GM12891 (cell line): ENCODE measurements around the gene IGF2R.

Experiments used
- POLR2A ChIP-seq: IDR thresholded peaks from 2 replicates; pipeline ENCODE4 v1.6.1; 2011; ENCODE audit warnings: low read depth, low read length, control low read depth
- POLR2AphosphoS5 ChIP-seq: IDR thresholded peaks from 2 replicates; pipeline ENCODE4 v1.6.1; 2011; ENCODE audit warnings: low read depth, low read length, control low read depth
- SPI1 ChIP-seq: IDR thresholded peaks from 2 replicates; pipeline ENCODE4 v1.6.1; 2011; ENCODE audit warnings: low read depth, low read length, control low read depth

DNA sequence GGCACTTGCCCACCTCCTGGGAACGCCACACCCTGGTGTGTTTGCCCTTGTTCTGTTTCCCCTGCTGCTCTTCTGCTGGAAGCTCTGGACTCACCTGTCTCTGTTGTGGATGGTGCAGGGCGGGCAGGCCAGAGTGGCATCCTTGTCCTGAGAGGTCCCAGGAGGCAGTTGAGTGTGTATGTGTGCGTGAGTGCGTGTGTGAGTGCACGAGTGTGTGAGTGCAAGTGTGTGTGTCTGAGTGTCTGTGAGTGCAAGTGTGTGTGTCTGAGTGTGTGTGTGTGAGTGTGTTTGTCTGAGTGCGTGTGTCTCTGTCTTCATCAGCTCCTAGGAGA is 12.2 kb downstream of the IGF2R start:
- TF ChIP-seq POLR2A (no peak), POLR2AphosphoS5 (peak; percentile 44; the same call in 1 of the 2 replicates), SPI1 (no peak)
